GM13977 (cell line): Measurements from ENCODE around the gene KNG1.
"Not testable (repeated sequence)": the region's sequence is repeated elsewhere in the genome, so short reads cannot be mapped to it uniquely, and the experiment has no call there.

Source experiments
- DNase-seq: peaks from one replicate; pipeline ENCODE4 v3.0.0; 2012; ENCODE audit warnings: low spot score
- in situ Hi-C: fragments of 300-500 bp; cut with MboI; formaldehyde crosslinking; loops from one replicate; pipeline ENCODE4 v1.12.0; 2022; ENCODE audit warnings: low sequenced_read_pairs, low pct_unique_long_range_greater_than_20kb, mixed read lengths, inconsistent platforms; ENCODE audit not compliant: unreplicated experiment
- TF ChIP-seq, protein P1 (sequence below): IDR thresholded peaks from 2 replicates; pipeline ENCODE4 v1.5.1; 2012; ENCODE audit warnings: mild to moderate bottlenecking, control low read depth; ENCODE audit not compliant: insufficient read depth; ENCODE audit errors: extremely low read depth, missing control alignments

KNG1 gene

DNA sequence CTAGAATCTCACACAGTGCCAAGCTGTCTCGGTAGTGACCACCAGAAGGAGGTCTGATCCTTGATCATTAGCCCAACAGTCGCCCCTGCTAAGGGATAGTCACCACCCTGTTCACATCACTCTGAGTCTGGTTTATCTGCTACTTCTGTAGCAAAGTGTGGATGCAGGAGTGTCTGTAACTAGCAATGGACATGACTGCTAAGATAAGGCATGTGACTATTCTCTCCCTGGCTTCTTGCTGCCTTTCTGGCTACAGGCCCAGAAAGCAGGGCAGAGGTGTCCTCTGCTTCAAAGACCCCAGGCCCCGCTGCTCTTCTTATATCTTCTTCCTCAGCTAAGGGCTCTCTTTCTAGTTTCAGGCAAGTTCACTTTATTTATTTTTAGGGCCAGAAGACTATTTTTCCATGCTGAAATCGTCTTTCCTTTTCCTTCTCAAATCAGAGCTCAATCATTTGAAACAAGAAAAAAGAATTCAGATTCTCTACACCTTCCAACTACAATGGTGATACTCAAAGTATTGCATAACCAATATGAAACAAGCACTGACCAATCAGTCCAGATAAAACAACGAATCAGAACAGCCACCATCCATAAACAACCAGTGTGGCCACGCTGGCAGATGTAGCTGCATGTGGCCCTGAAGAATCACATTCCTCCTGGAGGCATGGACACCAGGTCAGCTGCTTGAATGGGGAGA, 8.0 kb upstream of the KNG1 start:
- TF ChIP-seq, protein P1, sequence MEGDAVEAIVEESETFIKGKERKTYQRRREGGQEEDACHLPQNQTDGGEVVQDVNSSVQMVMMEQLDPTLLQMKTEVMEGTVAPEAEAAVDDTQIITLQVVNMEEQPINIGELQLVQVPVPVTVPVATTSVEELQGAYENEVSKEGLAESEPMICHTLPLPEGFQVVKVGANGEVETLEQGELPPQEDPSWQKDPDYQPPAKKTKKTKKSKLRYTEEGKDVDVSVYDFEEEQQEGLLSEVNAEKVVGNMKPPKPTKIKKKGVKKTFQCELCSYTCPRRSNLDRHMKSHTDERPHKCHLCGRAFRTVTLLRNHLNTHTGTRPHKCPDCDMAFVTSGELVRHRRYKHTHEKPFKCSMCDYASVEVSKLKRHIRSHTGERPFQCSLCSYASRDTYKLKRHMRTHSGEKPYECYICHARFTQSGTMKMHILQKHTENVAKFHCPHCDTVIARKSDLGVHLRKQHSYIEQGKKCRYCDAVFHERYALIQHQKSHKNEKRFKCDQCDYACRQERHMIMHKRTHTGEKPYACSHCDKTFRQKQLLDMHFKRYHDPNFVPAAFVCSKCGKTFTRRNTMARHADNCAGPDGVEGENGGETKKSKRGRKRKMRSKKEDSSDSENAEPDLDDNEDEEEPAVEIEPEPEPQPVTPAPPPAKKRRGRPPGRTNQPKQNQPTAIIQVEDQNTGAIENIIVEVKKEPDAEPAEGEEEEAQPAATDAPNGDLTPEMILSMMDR, result no peak
- no peak for DNase-seq
- in situ Hi-C loops, result no loop called here

DNA sequence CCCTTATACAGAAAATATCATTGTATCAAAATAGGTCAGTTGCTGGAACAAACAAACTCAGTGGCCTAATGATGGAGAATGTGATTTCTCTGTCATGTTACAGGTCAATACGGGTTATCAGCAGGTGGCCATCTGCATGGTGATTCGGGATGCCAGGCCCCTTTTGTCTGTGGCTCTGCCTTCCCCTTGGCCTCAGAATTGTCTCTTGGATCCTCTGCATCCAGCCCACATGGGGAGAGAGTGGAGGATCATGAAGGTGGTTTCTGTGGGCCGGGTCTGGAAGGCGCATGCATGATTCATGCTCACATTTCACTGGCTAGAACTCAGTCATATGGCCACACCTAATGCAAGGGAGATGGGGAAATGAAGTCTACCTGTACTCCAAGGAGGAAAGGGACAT, 6.5 kb upstream of the KNG1 start:
- DNase-seq, result not testable (repeated sequence)

DNA sequence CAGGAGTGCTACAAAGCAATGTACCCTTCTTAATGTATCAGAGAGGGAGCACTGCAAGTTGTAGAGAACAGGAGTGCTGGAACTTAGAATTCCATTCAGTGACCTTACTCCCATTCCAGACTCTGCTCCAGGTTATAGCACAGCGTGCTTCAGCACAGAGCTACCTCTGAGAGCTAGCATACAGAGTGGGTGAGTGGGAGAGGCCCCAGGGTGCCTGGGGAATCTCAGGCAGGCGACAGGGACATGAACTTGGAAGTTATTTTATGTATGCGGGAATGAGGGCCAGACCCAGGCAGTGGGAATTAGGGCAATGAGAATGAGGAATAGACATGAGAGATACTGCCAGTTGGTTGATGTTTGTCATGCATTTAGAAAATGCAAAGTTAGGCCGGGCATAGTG, 3.7 kb upstream of the KNG1 start:
- no peak for DNase-seq
- TF ChIP-seq, protein P1, result no peak
- in situ Hi-C loops, result no loop called here

More for the DNA sequence above, 6.5 kb upstream of the KNG1 start:
- in situ Hi-C loops, result not testable (repeated sequence)

DNA sequence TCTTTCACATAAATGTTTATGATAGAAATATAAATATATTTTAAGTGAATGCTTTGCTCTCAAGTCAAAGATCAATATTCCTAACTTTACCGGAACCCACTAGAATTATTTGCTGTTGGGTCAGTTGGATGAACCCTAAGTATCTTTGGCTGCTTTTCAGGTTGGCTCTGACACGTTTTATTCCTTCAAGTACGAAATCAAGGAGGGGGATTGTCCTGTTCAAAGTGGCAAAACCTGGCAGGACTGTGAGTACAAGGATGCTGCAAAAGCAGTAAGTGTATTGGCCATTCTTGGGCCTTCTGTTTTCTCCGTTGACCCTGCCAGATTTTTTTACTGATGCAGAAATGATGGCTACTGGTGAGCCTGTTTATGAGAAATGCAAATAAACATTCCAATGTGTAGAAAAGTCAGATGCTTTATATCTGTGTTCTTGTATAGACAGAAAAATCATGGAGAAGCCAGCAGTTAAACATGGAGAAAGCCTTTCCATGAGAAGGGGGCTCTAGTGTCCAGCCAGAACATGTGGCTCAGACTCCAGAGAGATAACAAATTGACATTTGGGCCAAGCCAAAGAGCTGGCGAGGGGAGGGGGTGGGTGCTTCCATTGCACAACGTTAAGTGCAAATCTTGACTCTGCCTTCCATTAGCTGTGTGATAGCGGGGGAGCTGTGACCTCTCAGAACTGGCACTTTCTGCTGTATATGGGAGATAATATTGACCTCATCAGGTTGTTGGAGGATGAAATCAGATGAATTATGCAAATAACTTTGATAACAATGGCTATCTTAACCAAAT, 3.0 kb downstream of the KNG1 start:
- TF ChIP-seq, protein P1, result no peak
- no peak for DNase-seq
- in situ Hi-C loops, result no loop called here

DNA sequence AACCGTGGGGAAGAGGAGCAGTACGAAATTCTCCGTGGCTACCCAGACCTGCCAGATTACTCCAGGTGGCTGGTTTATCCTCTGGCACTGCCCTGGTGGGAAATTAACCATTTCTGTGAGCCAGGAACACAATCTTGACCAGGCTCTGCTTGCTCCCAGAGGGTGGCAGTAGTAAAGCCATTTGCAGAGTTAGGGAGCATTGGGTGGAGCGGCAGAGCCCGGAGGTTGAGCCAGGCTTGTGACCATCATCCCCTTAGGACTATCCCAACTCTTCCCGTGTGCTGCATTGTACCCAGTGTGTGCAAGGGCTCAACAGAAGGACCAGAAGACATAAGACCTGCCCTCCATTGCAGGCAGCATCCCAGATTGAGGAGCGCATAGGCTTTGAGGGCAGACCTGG, 5.3 kb downstream of the KNG1 start:
- in situ Hi-C loops, result no loop called here
- TF ChIP-seq, protein P1, result no peak
- DNase-seq, result no peak

DNA sequence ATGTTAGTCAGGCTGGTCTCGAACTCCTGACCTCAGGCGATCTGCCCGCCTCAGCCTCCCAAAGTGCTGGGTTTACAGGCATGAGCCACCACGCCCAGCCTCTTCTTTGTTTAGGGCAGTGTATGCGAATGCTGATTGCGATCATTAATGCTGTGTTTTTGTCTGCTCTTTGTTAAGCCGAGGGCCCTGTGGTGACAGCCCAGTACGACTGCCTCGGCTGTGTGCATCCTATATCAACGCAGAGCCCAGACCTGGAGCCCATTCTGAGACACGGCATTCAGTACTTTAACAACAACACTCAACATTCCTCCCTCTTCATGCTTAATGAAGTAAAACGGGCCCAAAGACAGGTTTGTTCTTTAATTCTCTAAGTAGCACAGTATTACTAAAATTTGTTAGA, 7.8 kb downstream of the KNG1 start:
- DNase-seq, result no peak
- TF ChIP-seq, protein P1, result no peak
- in situ Hi-C loops, result no loop called here

DNA sequence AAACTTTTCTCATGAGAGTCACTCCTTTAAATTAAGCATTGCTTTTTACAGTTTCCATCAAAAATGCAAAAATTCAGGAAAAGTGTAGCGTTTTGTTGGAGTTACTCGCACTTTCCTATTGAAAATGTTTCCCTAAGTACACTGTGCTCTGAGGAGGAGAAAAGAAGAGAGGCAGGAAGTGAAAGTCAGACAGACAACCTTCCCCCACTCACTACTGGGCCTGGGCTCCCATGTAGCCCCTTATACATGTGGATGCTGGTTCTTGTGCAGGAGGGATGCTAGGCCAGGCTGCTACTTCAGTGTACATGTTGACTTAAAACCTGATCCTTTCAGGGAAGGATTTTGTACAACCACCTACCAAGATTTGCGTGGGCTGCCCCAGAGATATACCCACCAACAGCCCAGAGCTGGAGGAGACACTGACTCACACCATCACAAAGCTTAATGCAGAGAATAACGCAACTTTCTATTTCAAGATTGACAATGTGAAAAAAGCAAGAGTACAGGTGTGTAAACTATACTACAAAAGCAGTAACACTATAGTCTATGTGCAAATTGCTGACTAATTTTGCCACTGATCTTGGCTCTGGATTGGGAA, 15.1 kb downstream of the KNG1 start:
- TF ChIP-seq, protein P1, result no peak
- in situ Hi-C loops, result no loop called here
- no peak for DNase-seq
